GM13977 (cell line): ENCODE data around the gene S100P.

Experiments
- DNase-seq: peaks from one replicate; pipeline ENCODE4 v3.0.0; 2012; ENCODE audit warnings: low spot score
- CTCF ChIP-seq: IDR thresholded peaks from 2 replicates; pipeline ENCODE4 v1.5.1; 2012; ENCODE audit warnings: mild to moderate bottlenecking, control low read depth; ENCODE audit not compliant: insufficient read depth; ENCODE audit errors: extremely low read depth, missing control alignments
- in situ Hi-C: fragments of 300-500 bp; cut with MboI; formaldehyde crosslinking; loops from one replicate; pipeline ENCODE4 v1.12.0; 2022; ENCODE audit warnings: low sequenced_read_pairs, low pct_unique_long_range_greater_than_20kb, mixed read lengths, inconsistent platforms; ENCODE audit not compliant: unreplicated experiment

S100P gene

GRCh38 chr4:6682862-6683590 lies 10.7 kb upstream of the S100P start:
- in situ Hi-C loops: no loop called here
- no peak for DNase-seq
- TF ChIP-seq CTCF: no peak

- DNase-seq: no peak
- in situ Hi-C loops: no loop called here
- TF ChIP-seq CTCF: no peak
Observed at GRCh38 chr4:6684656-6685055, 9.0 kb upstream of the S100P start.

GRCh38 chr4:6686104-6686787 lies 7.4 kb upstream of the S100P start:
- DNase-seq: no peak
- no peak for TF ChIP-seq CTCF
- in situ Hi-C loops: no loop called here

GRCh38 chr4:6687947-6688878 lies 5.5 kb upstream of the S100P start:
- no peak for DNase-seq
- in situ Hi-C loops: no loop called here

GRCh38 chr4:6688879-6689505 lies 4.7 kb upstream of the S100P start:
- in situ Hi-C loops: no loop called here
- peak; percentile 80 for DNase-seq
- TF ChIP-seq CTCF: no peak

More at GRCh38 chr4:6687947-6688878, 5.5 kb upstream of the S100P start:
- TF ChIP-seq CTCF: no peak

GRCh38 chr4:6689506-6689960 lies 4.1 kb upstream of the S100P start:
- TF ChIP-seq CTCF: no peak
- in situ Hi-C loops: no loop called here
- no peak for DNase-seq
